Measurements from ENCODE around the gene PAQR6. TPM values are rescaled to one million over a fixed set of nuclear protein-coding genes. Genes with fewer than 3 reads are reported as not detected.
"Not testable (repeated sequence)": the region's sequence is repeated elsewhere in the genome, so short reads cannot be mapped to it uniquely, and the experiment has no call there.

The PAQR6 gene
- total RNA-seq, 1 donor from 2014 or later: 1.5 TPM

GRCh38 chr1:156233426-156234127 is 14.3 kb downstream of the PAQR6 start:
- no peak for DNase-seq (ENCODE audit: extremely low read depth, low read depth, low spot score)

DNA sequence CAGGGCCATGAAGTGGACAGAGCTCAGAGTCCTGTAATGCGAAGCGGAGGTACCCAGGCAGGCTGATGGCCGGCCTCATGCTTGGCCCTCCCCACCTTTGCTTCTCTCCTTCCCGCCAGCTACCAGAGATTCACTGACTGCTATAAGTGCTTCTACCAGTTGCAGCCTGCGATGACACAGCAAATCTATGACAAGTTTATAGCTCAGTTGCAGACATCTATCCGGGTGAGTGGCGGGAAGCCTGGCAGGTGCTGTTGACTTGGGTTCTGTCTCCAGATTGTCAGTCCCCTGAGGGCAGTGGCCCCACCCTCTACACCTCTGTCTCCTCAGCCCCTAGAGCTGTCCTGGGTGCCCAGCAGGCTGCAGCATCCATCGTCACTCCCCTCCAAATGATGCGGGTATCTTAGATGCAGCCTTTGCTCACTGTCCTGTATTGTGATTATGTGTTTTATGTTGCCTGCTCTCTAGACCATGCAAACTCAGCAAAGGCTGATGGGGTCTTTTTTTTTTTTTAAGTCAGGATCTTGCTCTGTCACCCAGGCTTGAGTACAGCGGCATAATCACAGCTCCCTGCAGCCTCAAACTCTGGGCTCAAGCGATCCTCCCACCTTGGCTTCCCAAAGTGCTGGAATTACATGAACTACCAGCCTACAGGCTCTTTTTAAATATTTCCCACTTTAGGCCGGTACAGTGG is 15.5 kb downstream of the PAQR6 start:
- no peak for DNase-seq (ENCODE audit: extremely low read depth, low read depth, low spot score)

GRCh38 chr1:156230473-156230837 is 17.4 kb downstream of the PAQR6 start:
- DNase-seq (ENCODE audit: extremely low read depth, low read depth, low spot score): no peak

DNA sequence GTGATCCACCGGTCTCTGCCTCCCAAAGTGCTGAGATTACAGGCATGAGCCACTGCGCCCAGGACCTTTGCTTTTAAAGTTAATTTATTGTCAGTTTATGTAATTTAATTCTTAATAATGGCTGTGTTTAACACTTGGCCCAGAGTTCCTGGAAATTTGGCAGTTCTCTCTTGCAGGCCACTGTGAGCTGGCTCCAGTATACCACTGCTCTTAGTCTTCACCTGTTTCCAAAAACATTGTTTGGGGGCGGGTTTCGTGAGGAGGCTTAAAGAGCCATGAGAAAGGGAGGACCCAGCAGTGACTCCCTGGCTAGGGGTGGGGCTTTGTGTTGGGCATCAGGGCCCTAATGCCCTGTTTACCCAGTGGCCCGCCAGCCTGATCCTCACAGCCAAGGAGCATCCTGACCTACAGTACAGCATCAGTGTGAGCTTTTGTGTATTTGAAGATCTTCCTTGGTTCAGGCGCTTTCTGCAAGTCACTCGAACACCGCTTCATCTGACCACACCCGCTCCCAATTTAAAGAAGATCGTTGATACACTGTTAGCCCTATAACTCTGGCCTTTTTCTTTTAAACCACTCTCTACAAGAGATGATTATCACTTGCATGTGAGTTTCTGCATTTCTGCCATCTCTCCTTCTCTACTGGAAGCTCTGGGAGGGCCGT is 17.9 kb downstream of the PAQR6 start:
- DNase-seq (ENCODE audit: extremely low read depth, low read depth, low spot score): no peak

- DNase-seq (ENCODE audit: extremely low read depth, low read depth, low spot score): no peak
Measured at GRCh38 chr1:156228501-156228900, 19.4 kb downstream of the PAQR6 start.

- DNase-seq (ENCODE audit: extremely low read depth, low read depth, low spot score): no peak
Measured at GRCh38 chr1:156226782-156227181, 21.1 kb downstream of the PAQR6 start.

DNA sequence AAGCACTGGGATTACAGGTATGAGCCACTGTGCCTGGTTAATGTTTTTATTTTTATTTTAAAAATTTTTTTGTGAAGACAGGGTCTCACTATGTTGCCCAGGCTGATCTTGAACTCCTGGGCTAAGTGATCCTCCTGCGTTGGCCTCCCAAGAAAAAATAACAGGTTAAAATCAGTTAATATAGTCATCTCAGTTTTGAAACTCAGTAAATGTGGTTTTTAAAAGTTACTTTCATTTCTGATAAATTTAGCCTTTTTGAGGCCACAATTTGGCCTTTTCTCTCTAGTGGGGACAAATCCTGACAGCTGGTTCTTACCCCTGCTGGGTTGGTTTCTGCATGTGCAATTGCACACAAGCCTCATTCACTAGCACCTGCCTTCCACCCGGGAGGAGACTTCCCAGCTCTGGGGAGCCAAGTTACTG is 21.7 kb downstream of the PAQR6 start:
- DNase-seq (ENCODE audit: extremely low read depth, low read depth, low spot score): no peak

- no peak for DNase-seq (ENCODE audit: extremely low read depth, low read depth, low spot score)
Measured at GRCh38 chr1:156225677-156226014, 22.2 kb downstream of the PAQR6 start.

DNA sequence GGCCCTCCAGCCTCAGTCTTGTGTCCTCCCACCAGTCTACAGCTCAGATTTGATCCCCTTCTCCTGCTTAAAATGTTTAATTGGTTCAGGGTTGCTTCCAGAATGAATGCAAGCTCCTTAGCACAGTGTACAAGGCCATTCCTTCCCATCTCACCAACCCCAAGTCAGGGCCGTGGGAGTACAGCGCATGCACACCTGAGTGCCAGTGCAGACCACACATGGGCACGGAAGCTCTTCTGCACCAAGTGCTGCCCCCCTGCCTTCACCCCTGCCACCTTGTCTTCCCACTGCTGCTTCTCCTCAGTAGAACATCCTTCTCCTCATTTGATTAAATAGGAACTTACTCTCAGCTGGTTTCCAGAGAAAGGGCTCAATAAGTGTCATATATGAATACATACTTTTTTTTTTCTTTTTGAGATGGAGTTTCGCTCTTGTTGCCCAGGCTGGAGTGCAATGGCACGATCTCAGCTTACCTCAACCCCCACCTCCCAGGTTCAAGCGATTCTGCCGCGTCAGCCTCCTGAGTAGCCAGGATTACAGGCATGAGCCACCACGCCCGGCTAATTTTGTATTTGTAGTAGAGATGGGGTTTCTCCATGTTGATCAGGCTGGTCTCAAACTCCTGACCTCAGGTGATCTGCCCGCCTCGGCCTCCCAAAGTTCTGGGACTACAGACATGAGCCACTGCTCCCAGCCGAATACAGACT is 25.7 kb downstream of the PAQR6 start:
- no peak for DNase-seq (ENCODE audit: extremely low read depth, low read depth, low spot score)

- no peak for DNase-seq (ENCODE audit: extremely low read depth, low read depth, low spot score)
Measured at GRCh38 chr1:156220226-156220625, 27.6 kb downstream of the PAQR6 start.

GRCh38 chr1:156217871-156218270 is 30.0 kb downstream of the PAQR6 start:
- no peak for DNase-seq (ENCODE audit: extremely low read depth, low read depth, low spot score)

DNA sequence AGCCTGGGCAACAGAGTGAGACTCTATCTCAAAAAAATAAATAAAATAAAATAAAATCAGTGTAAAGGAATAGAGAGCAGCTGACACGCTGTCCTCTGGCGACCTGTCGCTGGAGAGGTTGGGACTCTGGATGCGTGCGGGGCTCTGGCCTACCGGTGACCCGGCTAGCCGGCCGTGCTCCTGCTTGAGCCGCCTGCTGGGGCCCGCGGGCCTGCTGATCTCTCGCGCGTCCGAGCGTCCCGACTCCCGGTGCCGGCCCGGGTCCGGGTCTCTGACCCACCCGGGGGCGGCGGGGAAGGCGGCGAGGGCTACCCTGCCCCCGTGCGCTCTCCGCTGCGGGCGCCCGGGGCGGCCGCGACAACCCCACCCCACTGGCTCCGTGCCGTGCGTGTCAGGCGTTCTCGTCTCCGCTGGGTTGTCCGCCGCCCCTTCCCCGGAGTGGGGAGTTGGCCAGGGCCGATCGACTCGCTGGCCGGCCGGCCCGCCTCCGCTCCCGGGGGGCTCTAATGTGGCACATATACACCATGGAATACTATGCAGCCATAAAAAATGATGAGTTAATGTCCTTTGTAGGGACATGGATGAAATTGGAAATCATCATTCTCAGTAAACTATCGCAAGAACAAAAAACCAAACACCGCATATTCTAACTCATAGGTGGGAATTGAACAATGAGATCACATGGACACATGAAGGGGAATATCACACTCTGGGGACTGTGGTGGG is 31.3 kb downstream of the PAQR6 start:
- not testable (repeated sequence) for DNase-seq (ENCODE audit: extremely low read depth, low read depth, low spot score)

DNA sequence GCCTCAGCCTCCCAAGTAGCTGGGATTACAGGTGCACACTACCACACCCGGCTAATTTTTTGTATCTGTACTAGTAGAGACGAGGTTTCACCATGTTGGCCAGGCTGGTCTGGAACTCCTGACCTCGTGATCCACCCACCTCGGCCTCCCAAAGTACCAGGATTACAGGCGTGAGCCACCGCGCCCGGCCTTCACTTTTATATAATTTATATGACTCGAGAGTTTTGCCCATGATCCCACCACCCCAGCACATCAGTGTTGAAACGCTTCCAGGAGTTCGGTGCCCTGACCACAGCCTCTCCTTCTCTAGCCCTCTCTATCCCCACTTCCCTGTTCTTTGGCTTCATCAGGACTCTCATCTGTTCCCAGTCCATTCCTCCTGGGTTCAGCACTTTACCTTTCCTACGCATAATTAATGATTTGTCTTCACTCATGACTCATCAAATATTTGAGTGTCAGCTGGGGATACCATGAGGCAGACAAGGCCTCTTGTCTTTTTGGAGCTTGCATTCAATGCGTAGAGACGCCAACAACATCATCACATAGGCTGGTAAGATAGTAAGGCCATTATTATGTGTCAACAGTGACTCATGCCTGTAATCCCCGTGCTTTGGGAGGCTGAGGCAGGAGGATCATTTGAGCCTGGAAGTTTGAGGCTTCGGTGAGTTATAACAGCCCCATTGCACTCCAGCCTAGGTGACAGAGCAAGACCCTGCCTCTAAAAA is 33.7 kb downstream of the PAQR6 start:
- no peak for DNase-seq (ENCODE audit: extremely low read depth, low read depth, low spot score)

DNA sequence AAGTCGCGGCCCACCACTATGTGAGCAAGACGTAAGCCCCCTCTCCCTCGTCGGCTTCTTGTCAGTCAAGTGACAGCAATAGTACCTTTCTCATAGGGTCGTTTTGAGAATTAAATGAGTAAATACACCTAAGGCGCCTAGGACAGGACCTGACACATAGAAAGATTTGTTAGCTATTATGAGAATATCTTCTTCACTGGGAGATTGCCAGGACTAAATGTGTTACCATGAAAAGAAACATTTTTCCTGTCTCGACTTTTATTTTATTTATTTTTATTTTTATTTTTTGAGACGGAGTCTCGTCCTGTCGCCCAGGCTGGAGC is 34.3 kb downstream of the PAQR6 start:
- no peak for DNase-seq (ENCODE audit: extremely low read depth, low read depth, low spot score)

DNA sequence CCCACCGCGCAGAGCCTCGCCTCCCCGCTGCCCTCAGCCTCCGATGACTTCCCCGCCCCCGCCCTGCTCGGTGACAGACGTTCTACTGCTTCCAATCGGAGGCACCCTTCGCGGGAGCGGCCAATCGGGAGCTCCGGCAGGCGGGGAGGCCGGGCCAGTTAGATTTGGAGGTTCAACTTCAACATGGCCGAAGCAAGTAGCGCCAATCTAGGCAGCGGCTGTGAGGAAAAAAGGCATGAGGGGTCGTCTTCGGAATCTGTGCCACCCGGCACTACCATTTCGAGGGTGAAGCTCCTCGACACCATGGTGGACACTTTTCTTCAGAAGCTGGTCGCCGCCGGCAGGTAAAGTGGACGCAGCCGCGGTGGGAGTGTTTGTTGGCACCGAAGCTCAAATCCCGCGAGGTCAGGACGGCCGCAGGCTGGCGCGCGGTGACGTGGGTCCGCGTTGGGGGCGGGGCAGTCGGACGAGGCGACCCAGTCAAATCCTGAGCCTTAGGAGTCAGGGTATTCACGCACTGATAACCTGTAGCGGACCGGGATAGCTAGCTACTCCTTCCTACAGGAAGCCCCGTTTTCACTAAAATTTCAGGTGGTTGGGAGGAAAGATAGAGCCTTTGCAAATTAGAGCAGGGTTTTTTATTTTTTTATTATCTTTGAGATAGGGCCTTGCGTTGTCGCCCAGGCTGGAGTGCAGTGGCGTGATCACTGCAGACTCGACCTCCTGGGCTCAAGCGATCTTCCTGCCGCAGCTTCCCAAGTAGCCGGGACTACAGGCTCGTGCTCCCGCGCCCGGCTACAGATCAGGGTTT is 34.8 kb downstream of the PAQR6 start, which contains the start of gene PMF1:
TSS of gene PMF1 (plus strand) at position 175 of the 811 bp plus-strand sequence. CDS start at position 184, 9 bp downstream.
- peak; percentile 87 for DNase-seq (ENCODE audit: extremely low read depth, low read depth, low spot score)

DNA sequence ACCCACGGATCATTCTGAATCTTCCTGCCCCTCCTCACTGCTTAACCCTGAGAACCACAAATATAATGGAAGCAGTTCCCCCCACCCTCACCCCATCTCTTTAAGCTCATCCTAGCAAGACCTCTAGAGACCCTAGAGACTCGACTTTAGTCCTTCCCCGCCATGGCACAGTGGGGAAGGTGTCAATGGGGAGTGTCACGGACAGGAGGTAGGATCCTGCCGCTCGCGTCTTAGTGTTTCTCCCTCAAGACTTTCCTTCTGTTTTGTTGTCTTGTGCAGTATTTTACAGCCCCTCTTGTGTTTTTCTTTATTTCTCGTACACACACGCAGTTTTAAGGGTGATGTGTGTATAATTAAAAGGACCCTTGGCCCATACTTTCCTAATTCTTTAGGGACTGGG is 35.7 kb downstream of the PAQR6 start:
- DNase-seq (ENCODE audit: extremely low read depth, low read depth, low spot score): no peak

GRCh38 chr1:156211243-156211642 is 36.6 kb downstream of the PAQR6 start:
- DNase-seq (ENCODE audit: extremely low read depth, low read depth, low spot score): no peak

GRCh38 chr1:156204686-156205085 is 43.2 kb downstream of the PAQR6 start:
- no peak for DNase-seq (ENCODE audit: extremely low read depth, low read depth, low spot score)

DNA sequence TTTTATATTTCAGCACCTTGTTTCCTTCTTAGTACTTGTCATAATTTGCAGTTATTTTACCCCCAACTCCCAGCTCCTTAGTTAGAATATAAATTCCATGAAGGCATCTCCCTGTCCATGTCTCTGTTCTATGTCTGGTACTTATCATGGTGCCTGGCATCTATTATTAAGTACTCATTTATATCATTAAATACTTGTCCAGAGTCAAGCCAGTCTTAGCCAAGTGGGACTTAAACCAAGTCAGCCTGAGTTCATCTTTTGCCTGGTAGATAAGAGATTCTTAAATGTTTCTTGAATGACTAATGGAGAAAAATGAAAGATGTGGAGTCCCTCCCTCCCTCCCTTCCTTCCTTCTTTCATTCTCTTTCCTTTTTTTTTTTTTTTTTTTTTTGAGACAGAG is 44.5 kb downstream of the PAQR6 start:
- DNase-seq (ENCODE audit: extremely low read depth, low read depth, low spot score): no peak

Data from glomerular endothelial cell (primary cell).